Stimulated activated effector memory CD8-positive, alpha-beta T cell treated with anti-CD3 and anti-CD28 coated beads, Interleukin-12 subunit alpha, Interleukin-12 subunit beta, amount 100 ng/mL, for 72 hours (primary cell): ENCODE results near the gene RHOF.
A peak's percentile ranks its signal among the peaks of the same experiment; 100 is the strongest.
"Not testable (repeated sequence)": the region's sequence is repeated elsewhere in the genome, so short reads cannot be mapped to it uniquely, and the experiment has no call there.

ENCODE experiments used
- ATAC-seq: fragments of 150-1000 bp; cut with Tn5 transposase; 2 replicates; pipeline ENCODE4 v1.10.0; 2021
- DNase-seq, 2 donors: peaks; one replicate each; pipeline ENCODE4 v3.0.0; 2021 to 2022; ENCODE audit warnings: low spot score in 2 of 2
- H3K27ac Mint-ChIP-seq: one replicate; pipeline ENCODE4 v1.8.0; 2022; ENCODE audit warnings: mild to moderate bottlenecking, mixed read lengths
- H3K36me3 Mint-ChIP-seq: one replicate; pipeline ENCODE4 v1.8.0; 2022; ENCODE audit warnings: mild to moderate bottlenecking, mixed read lengths
- H3K4me1 Mint-ChIP-seq: one replicate; pipeline ENCODE4 v1.8.0; 2022; ENCODE audit warnings: mixed read lengths
- H3K4me3 Mint-ChIP-seq: one replicate; pipeline ENCODE4 v1.8.0; 2022; ENCODE audit warnings: mild to moderate bottlenecking, mixed read lengths
- H3K9me3 Mint-ChIP-seq: one replicate; pipeline ENCODE4 v1.8.0; 2022; ENCODE audit warnings: mixed read lengths

The RHOF gene

DNA sequence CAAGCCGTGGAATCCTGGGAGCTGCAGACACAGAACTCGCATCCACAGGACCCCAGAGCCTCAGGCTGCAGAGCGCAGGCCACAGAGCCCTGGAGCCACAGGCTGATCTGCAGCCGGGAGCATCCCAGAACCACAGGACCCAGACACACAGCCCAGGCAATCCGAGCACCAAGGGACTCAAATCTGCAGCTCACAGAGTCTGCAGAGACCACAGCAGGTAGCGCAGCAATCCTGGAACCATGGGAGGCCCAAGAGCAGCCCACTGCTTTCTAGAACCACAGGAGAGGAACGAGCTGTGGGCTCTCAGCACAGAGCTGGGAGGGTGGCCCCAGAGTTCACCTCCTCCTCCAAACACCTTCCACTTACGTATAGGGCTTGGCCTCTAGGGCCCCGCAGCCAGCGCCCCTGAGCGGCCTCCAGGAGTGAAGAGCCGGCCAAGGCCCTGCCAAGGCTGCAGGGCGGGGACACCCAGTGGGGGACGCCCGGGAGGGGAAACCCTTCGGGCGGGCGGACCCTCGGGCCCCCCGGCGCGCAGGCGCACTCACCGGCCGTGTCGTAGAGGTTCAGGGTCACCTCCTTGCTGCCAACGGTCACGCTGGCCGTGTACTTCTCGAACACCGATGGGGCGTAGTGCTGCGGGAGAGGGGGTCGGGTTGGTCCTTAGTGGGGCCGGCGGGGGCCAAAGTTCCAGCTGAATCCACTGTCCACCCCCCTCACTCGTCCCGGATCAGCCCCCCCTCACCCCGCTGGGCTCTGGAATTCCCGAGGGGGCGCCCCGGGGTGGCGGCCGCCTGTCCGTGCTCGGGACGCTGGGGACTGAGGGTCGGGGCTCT, 665 bp downstream of the RHOF start:
- peak; percentile 61 to 87 for DNase-seq
- ATAC-seq, result peak; percentile 31
- Mint-ChIP-seq H3K36me3 (peaks cover 86% of the 10 kb centered on the region), H3K9me3 (no peaks in the 10 kb centered on the region), H3K27ac (peak overlapping the region; percentile 98), H3K4me3 (peak overlapping the region; percentile 91), H3K4me1 (peaks cover 71% of the 10 kb centered on the region)

DNA sequence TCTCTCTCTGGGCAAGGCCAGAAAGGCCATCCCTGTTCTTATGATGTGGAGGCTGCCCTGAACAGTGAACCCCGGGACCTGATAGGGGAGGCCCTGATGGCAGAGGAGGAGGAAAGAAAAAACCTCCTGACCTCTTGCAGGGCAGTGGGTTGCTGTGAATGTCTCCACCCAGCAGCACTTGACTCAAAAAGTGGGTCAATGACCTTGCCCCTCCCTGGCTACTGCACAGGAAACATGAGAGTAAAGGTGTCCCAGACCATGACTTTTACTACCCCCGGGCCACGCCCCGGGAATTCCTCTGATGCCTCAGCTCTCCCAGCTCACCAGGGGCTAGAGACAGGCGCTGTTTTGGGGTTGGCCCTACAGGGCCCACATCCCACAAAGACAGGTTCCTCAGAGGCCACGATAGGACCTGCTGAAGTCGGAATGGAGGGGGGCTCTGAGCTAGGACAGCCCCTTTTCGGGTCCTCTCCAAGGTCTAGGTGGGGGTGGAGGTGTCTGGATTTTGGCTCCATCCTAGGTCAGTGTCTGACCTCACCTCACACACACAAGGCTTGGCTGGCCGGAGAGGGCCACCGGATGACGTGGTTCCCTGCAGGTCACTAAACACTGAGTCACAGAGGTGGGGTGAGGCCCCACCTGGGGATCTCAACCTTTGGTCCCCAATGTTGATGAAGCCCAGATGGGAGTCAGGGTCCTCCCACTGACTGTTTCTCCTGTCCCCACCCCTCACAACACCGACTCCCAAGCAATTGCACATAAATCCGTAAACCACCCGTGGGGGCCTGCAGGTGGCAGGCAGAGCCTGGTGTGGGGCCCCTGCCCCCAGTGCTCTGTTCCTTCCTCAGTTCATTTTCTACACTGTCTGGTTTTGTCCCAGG, 1.6 kb downstream of the RHOF start:
- Mint-ChIP-seq H3K27ac (peak overlapping the region; percentile 98), H3K4me3 (peak overlapping the region; percentile 91), H3K36me3 (peaks cover 86% of the 10 kb centered on the region), H3K9me3 (no peaks in the 10 kb centered on the region), H3K4me1 (peaks cover 74% of the 10 kb centered on the region)
- ATAC-seq (no peak), DNase-seq (no peak)

DNA sequence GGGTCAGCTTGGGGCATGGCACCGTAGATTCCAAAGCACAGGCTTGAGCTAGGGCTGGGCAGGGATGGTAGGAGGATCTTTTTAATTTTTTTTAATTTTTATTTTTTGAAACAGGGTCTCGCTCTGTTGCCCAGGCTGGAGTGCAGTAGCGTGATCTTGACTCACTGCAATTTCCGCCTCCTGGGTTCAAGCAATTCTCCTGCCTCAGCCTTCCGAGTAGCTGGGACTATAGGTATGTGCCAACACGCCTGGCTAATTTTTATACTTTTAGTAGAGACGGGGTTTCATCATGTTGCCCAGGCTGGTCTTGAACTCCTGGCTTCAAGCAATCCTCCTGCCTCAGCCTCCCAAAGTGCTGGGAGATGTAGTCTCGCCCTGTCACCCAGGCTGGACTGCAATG, 2.7 kb downstream of the RHOF start:
- peak overlapping the region; percentile 98 for H3K27ac Mint-ChIP-seq
- H3K36me3 Mint-ChIP-seq, result peaks cover 86% of the 10 kb centered on the region

DNA sequence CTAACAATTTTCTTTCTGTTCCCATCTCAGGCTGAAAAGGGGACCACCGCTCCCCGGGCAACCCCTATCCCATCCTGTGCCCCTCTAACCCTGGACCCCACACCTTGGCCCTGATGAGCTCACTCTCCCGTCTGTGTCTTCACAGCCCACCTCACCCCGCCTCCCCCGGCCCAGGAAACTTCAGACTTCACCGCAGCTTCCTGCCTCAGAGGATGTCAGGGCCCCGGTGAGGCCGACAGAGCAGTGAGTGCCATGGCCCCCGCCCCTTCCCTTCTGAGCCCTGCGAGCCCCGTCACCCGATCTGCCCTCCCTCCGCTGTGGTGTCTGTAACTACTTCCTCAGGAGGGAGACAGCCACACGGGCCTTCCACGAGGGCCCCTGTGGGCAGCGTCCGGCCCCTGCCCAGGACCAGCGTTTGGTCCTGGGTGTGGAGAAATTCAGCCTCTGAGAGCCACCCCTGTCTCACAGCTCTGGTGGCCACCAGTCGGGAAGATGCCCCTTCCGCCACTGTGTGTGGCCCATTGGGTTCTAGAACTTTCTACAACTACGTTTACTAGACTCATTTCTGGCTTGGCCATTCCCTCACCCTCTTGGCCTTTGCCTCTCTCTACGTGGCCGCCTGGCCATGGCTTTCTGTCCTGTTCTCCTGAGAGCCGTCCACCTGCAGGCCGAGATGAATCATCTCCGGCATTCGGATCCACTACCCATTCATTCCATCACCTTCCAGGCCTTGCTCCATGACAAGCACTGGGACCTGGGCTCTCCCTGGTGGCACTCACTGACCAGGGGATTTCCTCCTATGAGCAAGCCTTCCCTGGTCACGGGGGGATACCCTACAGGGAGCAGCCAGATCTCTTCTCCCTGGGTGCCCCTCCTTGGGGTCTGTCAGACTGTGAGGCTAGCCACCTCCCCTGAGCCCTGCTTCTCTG, 3.4 kb downstream of the RHOF start:
- H3K9me3 Mint-ChIP-seq, result no peaks in the 10 kb centered on the region
- ATAC-seq (peak; percentile 74), DNase-seq (peak; percentile 77 to 94)
- peaks cover 89% of the 10 kb centered on the region for H3K36me3 Mint-ChIP-seq
- H3K4me3 Mint-ChIP-seq, result peak overlapping the region; percentile 91
- peak overlapping the region; percentile 98 for H3K27ac Mint-ChIP-seq
- H3K4me1 Mint-ChIP-seq, result peaks cover 83% of the 10 kb centered on the region

More for the DNA sequence above, 2.7 kb downstream of the RHOF start:
- Mint-ChIP-seq H3K4me3 (peak overlapping the region; percentile 91), H3K4me1 (peaks cover 85% of the 10 kb centered on the region)
- H3K9me3 Mint-ChIP-seq, ATAC-seq, DNase-seq: not testable (repeated sequence)

DNA sequence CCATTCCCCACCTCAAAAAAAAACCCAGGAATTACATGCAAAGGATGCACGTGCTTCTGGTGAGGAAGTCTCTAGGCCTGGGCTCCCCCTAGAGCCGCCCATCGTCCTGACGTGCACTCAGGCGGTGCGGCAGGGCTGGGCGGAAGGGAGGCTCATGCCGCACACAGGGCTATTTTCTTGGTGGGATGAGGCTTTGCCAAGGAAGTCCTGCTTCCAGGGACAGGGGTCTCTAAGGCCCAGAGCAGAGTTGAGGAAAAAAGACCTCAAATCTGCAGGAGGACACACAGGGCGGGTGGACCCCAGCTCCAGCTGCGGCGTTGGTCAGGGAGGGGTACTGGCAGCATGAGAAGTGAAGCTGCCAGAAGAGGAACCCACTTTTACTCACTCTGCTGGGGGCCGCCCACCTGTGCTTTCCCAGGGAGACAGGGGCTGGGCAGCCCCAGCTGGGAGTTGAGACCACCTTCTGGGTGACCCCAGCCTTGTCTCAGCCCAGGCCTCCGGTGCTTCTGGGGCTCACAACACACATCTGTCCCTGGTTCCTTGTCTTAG, 4.2 kb downstream of the RHOF start:
- Mint-ChIP-seq H3K4me3 (peak overlapping the region; percentile 91), H3K27ac (peak overlapping the region; percentile 98), H3K4me1 (peaks cover 83% of the 10 kb centered on the region), H3K9me3 (no peaks in the 10 kb centered on the region), H3K36me3 (peaks cover 89% of the 10 kb centered on the region)
- ATAC-seq, result no peak
- no peak for DNase-seq

DNA sequence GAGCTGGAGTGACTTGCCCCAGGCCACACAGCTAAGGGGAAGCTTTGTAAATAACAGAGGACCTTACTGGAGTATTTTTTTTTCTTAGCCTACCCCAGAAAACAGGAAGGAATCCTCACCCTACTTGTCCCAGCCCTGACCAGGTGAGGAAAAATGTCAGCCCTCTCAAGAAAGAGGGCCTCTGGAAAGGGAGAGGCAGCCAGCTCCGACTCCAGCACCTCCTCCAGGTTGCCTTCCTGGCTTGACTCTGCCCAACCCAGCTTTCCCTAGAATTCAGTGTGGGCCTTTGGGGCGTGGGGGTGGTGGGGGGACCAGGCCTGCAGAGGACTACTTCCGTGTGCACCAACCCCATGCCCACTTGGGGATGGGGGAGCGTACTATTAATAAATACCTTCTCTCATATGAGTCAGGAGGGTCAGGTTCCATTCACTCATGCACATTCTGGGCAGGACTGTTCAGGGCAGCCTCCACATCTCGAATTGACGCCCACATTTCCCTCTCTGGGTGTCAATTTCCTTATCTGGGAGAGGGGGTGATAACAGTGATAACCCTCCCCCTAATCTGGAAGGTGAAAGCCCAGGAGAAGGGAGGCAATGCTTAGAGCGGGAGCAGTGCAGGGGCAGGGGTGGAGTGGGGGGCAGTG, 5.2 kb downstream of the RHOF start:
- Mint-ChIP-seq H3K9me3 (no peaks in the 10 kb centered on the region), H3K27ac (peak overlapping the region; percentile 98), H3K36me3 (peaks cover 89% of the 10 kb centered on the region), H3K4me1 (peaks cover 88% of the 10 kb centered on the region), H3K4me3 (peak overlapping the region; percentile 91)
- DNase-seq (no peak), ATAC-seq (no peak)

DNA sequence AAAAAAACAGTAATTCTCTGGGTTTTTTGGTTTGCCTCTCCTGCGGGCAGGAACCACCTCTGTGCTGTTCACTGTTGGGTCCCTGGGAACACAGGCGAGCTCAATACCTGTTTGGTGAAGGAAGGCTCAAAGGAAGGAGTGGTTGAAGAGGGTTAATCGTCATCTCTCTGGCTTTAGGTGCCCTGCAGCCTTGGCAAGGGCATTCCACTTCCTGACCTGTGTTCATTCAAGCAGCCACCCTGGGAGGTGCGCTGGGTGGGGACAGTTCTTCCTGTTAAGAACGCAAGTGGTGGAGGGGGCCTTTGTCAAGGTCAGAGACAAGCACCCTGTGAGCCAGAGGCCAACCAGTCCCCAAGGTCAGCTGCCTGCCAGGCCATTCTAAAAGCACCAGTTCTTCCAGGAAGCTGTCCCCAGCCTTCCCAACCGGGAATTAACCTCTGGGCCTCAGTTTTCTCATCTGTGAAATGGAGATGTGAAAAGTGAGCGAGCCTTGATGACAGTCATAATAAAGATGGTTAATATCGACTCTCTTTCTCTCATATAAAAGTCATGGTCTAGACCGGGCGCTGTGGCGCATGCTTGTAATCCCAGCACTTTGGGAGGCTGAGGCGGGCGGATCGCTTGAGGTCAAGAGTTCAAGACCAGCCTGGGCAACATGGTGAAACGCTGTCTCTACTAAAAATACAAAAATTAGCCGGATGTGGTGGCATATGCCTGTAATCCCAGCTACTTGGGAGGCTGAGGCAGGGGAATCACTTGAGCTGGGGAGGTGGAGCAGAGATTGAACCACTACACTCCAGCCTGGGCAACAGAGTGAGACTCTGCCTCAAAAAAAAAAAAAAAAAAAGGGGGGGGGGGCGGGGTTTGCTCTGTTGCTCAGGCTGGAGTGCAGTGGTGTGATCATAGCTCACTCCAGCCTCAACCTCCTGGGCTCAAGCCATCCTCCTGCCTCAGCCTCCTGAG, 6.1 kb downstream of the RHOF start:
- no peak for DNase-seq

DNA sequence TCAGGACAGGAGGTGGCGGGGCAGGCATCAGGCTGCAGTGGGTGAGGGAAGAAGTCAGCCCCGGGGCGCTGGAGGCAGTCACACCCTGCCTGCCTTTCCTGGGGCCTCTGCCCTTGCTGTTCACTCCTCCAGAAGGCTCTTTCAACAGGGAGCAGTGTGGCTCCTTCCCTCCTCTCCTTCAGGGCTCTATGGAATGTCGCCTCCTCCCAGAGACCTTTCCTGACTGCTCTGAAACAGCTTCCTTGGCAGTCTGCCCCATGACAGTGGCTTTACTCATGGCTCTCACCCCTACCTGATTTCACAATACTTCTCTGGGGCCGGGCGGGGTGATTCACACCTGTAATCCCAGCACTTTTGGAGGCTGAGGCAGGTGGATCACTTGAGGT, 7.1 kb downstream of the RHOF start:
- DNase-seq, result no peak
- H3K36me3 Mint-ChIP-seq, result peaks cover 94% of the 10 kb centered on the region

More for the DNA sequence above, 6.1 kb downstream of the RHOF start:
- peaks cover 94% of the 10 kb centered on the region for H3K36me3 Mint-ChIP-seq
- no peaks in the 10 kb centered on the region for H3K9me3 Mint-ChIP-seq
- peak overlapping the region; percentile 91 for H3K4me3 Mint-ChIP-seq
- peaks cover 94% of the 10 kb centered on the region for H3K4me1 Mint-ChIP-seq
- ATAC-seq, result no peak
- H3K27ac Mint-ChIP-seq, result peak overlapping the region; percentile 98

DNA sequence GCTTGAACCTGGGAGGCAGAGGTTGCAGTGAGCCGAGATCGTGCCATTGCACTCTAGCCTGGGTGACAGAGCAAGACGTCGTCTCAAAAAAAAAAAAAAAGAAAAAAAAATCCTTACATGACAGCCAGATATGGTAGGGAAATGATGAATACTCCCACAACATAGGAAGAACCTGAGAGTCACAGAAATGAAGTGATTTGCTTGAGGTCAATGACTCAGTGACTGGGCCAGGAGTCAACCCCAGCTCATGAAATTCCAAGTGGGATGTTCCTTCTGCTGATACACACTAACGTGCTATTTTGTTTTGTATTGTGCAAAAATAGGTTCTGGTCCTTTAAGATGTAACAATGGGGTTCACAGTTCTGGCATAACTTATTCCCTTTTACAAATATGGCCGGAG, 9.0 kb downstream of the RHOF start:
- peaks cover 94% of the 10 kb centered on the region for H3K36me3 Mint-ChIP-seq
- H3K9me3 Mint-ChIP-seq, result no peaks in the 10 kb centered on the region
- H3K4me3 Mint-ChIP-seq, result peak overlapping the region; percentile 91
- peak; percentile 14 for ATAC-seq
- H3K4me1 Mint-ChIP-seq, result peaks cover 81% of the 10 kb centered on the region
- DNase-seq, result no peak
- peak overlapping the region; percentile 94 for H3K27ac Mint-ChIP-seq

More for the DNA sequence above, 7.1 kb downstream of the RHOF start:
- H3K4me1 Mint-ChIP-seq, result peaks cover 94% of the 10 kb centered on the region
- H3K4me3 Mint-ChIP-seq, result peak overlapping the region; percentile 91
- no peak for ATAC-seq
- peak overlapping the region; percentile 98 for H3K27ac Mint-ChIP-seq
- H3K9me3 Mint-ChIP-seq, result no peaks in the 10 kb centered on the region

DNA sequence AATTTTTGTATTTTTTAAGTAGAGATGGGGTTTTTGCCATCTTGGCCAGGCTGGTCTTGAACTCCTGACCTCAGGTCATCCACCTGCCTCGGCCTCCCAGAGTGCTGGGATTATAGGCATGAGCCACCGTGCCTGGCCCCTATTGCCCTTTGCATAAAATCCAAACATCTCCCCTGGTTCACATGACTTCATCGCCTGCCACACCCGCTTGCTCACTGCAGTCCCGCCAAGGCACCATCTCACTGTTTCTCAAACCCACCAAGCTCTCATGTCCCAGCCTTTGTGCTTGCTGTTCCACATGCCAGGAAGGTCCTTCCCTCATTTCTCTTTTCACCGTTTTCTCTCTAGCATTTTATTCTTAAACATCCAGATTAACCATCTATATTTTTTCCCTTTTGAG, 9.7 kb downstream of the RHOF start:
- ATAC-seq (no peak), DNase-seq (no peak)
- Mint-ChIP-seq H3K27ac (peak overlapping the region; percentile 94), H3K4me1 (peaks cover 76% of the 10 kb centered on the region), H3K4me3 (peak overlapping the region; percentile 91), H3K36me3 (peaks cover 94% of the 10 kb centered on the region), H3K9me3 (no peaks in the 10 kb centered on the region)

DNA sequence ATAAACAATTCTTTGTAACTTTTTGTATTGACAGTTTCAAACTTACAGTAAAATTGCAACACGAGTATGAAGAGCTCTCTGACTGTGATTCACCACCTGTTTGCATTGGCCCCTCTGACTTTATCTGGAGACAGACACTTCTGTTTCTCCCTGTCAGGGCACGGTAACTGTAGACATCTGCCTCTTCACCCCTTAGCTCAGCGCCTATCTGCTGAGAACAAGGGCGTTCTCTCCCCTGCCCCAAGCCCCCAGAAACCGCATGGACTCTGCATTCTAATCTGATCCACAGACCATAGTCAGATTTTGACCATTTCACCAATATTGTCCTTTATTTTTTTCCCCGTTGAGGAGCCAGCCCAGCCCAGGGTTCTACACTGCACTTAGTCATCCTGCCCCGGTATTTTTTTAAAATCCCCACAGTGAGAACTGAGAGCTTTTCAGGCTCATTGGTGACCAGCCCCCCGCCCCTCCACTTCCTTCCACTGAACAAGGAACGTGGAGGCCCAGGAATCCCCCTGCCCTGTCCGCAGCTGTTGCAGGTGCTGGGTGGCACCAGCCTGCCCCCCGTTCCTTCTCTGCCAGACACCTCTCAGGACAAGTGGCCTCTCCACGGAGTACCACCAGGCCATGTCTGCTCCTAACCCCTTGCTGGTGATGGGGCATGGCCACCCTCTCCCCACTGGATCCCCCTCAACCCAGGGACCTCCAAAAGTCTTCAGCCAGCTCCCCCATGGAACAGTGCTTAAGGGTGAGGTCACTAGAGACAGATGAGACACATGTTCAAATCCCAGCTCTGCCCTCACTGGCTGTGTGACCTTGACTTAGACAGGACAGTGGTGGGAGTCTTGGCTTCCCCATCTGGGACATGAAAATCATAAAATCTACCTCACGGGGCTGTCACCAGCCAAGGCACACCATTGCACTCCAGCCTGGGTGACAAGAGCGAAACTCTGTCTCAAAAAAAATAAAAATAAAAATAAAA, 11.2 kb downstream of the RHOF start:
- peak in 1 of 2 donors; percentile 81 for DNase-seq

DNA sequence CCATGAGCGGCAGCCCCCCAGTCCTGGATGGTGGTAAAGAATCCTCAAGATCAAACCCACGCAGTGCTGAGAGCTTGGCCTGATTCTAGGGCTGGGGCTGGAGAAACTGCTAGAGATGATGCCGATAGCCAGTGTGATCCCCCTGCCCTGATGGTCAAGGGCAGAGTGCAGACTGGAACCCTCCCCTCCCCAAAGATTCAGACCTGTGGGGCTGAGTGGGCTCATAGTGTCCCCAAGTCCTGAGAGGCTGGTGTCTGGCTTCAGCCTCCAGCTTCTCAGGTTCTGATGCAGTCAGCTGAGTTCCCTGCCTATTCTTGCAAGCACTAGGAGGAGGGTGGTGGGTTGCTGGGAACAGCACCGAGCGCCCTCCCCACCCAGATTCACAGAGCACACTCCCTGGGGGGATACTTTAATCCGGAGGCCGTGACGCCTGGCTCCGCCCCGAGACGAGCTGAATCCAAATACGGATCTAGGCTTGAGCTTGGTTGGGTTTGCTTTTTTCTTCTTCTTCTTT, 11.9 kb downstream of the RHOF start:
- H3K9me3 Mint-ChIP-seq, result no peaks in the 10 kb centered on the region
- H3K4me3 Mint-ChIP-seq, result peak overlapping the region; percentile 91
- H3K27ac Mint-ChIP-seq, result peak overlapping the region; percentile 94
- no peak for DNase-seq
- ATAC-seq, result peak; percentile 2
- H3K4me1 Mint-ChIP-seq, result peaks cover 60% of the 10 kb centered on the region
- H3K36me3 Mint-ChIP-seq, result peaks cover 92% of the 10 kb centered on the region

More for the DNA sequence above, 11.2 kb downstream of the RHOF start:
- peak overlapping the region; percentile 91 for H3K4me3 Mint-ChIP-seq
- ATAC-seq, result peak; percentile 84
- peak overlapping the region; percentile 94 for H3K27ac Mint-ChIP-seq
- peaks cover 68% of the 10 kb centered on the region for H3K4me1 Mint-ChIP-seq
- peaks cover 94% of the 10 kb centered on the region for H3K36me3 Mint-ChIP-seq
- H3K9me3 Mint-ChIP-seq, result no peaks in the 10 kb centered on the region
